Ovary (tissue), 3 donors: ENCODE data around the gene SAE1.

Source experiments
- CTCF ChIP-seq, 3 donors: fragments of 450-650 bp in 2 of 3; fragments of 200-600 bp in 1 of 3; IDR thresholded peaks; one replicate each; pipeline versions ENCODE4 v1.5.1 to v1.8.0; 2016 to 2022; ENCODE audit warnings: antibody characterized with exemption in 3 of 3, mild to moderate bottlenecking in 1 of 3
- POLR2A ChIP-seq: fragments of 450-650 bp; IDR thresholded peaks from one replicate; pipeline ENCODE4 v1.6.1; 2017; ENCODE audit warnings: antibody characterized with exemption, mild to moderate bottlenecking, moderate library complexity
- donor health status: DM: no; HTN: no; CAD: no.

GRCh38 chr19:47125669-47125938 lies 5.0 kb upstream of the SAE1 start:
- no peak for TF ChIP-seq POLR2A
- TF ChIP-seq CTCF (IDR thresholded peaks at IDR 0.05) = no peak
